ENCODE data around the gene KDM2A.

Gene KDM2A

DNA sequence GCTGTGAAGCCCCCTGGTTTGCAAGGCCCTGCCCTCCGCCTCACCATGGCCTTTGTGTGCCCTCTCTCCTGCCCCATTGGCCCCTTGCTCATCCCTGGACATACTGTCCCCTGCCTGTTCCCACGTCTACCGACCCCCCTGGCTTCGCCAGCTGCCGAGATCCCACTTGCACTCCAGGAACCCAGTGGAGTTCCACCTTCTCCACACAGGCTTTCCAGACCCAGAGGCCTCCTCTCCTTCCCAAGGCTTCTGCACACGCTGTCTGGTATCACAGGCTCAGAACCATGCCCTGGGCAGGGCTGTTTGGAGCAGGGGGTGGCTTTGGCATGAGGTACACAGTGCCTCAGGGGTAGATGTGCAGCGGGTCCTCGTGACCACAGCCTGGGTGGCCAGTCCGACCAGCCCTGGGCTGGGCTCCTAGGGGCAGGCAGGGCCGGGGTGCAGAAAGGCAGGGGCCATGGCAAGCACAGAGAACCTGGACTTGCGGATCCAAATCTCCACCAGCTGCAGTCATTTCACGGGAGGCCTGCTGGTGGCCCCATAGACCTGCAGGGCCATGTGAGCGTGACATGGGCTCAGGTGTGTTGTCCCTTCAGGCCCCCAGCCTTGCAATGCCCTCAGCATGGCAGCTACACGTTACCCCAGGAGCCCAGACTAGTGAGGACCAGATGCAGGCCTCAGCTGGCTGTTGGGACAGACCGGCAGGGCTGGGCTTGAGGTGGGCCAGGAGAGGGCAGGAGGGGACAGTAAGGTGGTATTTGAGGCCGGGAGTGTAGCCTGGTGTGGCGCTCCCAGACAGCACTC is 156.7 kb downstream of the KDM2A start:
- DNase-seq = peak; percentile 33

DNA sequence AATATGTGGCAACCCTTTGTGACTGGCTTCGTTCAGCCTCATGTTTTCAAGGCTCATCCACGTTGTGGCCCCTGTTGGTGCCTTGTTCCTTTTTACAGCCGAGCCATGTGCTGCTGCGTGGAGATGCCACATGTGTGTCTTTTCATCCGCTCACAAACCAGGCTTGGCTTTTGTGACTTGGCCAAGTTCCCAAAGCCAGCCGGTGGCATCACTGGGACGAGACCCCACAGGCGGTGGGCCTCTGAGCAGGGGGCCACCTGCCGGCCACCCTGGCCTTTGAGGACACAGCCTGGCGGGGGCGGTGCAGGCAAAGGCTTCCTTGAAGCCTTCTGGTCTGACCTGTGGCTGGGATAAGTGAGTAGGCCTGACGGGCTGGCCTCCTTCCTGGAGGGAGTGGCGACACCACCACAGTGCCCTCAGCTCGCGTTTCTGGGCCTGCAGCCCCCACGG is 157.7 kb downstream of the KDM2A start:
- DNase-seq = peak; percentile 58

DNA sequence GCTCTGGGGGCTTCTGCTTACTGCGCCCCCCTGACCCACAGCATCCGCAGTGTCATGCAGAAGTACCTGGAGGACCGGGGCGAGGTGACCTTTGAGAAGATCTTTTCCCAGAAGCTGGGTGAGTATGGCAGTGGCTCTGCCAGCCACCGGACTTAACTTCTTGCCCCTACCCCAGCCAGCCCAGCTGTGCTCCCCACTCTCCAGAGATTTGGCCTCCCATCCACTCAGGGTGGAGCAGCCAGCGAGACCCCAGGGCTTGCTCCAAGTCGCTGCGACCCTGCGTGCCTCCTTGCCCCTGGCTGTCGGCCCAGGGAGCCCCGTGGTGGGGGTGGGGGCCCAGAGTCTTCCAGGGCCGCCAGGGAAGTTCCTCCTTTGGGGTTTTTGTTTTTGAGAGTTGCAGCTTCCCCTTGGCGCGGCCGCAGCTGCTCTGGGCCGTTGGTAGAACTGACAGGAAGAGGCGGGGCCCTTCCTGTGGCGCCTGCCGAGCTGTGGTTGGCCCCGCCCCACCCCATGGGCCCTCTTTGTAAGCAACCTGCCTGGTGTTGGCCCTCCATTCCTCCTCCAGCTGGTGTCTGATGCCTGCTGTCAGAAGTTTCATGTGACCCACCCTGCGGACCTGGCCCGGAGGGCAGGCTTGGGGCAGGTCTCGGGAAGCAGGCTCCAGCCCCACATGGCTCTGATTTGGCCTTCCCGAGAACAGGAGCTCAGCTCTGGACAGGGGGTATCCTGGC is 158.3 kb downstream of the KDM2A start:
- DNase-seq = peak; percentile 96

DNA sequence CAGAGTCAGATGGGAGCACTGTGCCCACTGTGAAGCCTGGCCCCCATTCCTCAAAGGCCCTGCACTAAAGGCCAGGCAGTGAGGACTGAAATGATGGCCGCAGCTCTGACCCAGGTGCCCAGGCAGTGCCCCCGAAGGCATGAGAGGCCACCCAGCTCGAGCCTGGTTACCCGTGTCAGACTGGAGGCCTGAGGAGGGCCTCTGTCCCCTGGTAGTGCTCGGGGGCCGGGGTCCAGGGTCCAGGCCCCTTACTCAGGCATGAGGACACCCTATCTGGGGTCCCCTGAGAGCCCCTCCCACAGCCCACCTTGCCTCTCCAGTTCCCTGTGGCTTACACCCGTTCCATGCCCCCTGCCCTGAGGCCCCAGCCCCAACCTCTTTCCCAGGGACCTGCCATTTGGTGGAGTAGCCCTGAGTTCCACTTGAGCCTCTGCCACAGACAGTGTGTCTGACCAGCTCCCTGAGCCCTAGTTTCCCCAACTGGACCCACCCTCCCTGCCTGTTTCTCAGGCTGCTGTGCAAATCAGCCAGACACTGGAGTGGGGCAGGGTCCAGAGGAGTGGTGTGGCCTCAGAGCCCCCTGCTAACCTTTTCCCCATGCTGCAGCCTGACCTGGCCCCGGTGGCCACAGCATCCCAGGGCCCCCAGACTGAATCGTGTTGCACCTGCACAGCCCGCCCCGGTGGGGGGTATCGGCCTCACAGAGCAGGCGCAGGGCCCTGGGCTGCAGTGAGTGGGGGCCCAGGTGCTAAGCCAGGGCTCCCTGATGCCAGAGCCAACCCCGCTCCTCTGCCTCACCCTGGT is 159.3 kb downstream of the KDM2A start:
- peak; percentile 18 for DNase-seq

DNA sequence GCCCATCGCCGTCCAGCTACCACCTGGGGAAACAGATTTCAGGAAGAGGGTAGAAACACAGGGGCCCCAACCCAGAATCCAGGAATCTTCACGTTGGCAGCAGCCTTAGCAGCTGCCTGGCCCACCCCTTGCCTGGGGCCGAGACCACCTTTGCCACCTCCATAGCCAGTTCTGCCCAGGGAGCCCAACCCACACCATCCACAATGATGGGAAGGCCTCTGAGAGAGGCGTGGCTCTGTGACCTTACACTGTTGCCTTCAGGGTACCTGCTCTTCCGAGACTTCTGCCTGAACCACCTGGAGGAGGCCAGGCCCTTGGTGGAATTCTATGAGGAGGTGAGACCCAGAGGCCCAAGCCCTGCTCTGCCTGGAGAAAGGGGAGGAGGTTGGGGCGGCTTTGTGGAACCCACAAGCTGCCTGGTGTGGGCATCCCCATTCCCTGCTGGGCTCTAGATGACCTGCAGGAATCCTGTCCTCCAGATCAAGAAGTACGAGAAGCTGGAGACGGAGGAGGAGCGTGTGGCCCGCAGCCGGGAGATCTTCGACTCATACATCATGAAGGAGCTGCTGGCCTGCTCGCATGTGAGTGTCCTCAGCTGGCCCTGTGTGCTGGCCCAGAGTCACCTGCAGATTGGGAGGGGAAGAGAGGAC is 160.0 kb downstream of the KDM2A start:
- peak; percentile 3 for DNase-seq

DNA sequence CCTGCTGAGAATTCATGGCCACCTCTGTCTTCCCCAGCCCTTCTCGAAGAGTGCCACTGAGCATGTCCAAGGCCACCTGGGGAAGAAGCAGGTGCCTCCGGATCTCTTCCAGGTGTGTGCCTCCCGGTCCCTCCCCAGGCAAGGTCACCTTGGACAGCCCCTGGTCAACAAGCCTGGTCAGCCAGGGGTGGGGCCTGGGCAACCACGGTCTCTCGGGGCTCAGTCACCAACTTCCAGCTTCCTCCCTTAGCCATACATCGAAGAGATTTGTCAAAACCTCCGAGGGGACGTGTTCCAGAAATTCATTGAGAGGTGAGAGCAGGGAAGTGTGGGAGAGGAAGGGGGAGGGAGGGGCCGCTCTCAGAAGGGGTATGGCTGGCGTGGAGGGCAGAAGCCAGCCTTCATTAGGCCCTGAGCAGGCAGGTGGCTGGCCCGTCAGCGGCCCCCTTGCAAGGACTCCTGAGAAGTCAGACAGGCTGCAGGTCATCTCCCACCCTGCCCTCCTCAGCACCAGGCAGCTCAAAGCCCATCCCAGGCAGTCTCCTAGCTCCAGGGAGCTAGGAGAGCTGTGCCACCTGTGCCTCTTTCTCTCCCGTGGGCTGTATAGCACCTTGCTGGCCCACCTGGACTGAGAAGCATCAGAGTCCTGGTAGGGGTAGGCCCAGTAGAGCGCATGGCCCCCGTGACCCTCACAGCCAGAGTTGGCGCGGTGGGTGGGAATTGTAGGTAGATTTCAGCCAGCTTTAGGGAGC is 160.7 kb downstream of the KDM2A start:
- peak; percentile 3 for DNase-seq

DNA sequence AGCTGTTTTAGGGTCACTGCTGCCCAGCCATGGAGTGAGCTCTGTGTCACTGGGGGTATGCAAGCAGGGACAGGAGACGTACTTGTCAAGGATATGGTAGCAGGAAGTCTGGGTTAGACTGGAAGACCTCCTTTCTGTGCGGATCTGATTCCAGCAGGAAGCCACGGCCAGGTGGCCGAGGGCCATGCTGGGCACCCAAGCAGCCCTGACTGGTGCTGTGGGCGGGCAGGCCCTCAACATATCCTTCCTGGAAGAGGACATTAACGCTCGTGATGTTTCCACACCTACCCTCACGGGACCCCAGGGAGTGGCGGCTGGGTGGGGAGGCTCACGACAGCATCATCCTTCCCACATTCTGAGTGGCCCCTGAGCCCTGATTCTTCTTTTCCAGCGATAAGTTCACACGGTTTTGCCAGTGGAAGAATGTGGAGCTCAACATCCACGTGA is 161.3 kb downstream of the KDM2A start:
- no peak for DNase-seq

DNA sequence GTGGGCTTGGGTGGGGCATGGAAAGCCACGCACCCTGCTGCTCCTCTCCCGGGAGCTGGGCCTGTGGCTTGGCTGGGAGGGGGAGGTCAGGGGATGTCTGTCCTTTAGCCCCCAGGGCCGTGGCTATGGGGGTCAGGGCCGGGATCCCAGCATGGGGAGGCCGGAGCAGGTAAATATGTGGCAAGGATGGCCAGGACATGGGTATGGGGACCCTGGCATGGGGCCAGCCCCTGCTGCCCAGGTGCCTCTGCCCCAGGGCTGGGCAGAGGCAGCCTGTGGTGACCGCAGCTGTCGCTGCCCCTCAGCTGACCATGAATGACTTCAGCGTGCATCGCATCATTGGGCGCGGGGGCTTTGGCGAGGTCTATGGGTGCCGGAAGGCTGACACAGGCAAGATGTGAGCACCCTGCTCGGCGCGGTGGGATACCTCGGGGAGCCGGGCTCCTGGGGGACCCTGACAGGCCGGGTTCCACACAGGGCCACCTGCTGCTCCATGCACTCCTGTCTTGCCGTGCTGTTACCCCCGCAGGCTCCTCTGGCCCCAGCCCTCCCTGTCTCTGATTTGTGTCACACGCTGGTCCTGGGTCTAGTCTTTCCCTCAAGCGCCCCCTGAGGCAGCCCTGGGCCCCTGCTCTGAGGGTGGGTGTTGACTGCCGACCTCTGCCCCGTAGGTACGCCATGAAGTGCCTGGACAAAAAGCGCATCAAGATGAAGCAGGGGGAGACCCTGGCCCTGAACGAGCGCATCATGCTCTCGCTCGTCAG is 161.9 kb downstream of the KDM2A start:
- peak; percentile 2 for DNase-seq

DNA sequence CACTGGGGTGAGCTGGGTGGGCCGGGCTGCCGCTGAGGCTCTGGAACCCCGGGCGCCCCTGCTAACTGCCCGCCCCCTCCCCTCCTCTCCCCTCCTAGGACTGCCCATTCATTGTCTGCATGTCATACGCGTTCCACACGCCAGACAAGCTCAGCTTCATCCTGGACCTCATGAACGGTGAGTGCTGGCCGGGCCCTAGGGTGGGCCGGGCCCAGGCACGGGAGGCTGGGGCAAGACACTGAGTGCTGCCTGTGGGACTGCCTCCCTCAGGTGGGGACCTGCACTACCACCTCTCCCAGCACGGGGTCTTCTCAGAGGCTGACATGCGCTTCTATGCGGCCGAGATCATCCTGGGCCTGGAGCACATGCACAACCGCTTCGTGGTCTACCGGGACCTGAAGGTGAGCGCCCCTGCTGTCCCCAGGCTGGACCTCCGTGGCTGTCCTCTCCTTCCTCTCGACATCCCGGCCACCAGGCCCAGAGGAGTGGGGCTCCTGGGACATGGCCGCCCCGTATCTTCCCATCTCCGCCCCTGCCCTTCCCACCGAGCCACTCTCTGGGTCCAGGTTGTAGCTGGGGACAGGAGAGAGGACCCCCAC is 162.6 kb downstream of the KDM2A start:
- peak; percentile 1 for DNase-seq

DNA sequence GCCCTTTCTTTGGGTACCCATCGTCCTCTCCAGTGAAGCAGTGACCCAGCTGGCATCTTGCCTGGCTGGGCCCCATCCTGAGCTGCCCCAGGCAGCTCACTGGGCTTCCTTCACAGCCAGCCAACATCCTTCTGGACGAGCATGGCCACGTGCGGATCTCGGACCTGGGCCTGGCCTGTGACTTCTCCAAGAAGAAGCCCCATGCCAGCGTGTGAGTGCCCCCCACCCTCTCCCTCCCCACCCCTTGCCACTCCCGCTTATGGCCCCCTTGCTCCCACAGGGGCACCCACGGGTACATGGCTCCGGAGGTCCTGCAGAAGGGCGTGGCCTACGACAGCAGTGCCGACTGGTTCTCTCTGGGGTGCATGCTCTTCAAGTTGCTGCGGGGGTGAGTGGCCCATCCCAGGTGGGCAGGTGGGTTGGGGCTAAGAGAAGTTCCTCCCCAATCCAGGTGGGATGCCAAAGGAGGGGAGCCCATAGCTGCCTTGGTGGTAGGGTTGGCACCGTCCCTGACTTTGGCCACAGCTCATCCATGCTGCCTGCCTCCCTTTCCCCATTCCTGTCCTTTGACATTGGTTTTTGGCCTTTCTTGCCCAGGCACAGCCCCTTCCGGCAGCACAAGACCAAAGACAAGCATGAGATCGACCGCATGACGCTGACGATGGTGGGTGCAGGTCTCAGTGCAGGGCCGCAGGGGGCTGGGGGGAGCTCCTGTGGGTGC is 163.3 kb downstream of the KDM2A start:
- DNase-seq = peak; percentile 2

DNA sequence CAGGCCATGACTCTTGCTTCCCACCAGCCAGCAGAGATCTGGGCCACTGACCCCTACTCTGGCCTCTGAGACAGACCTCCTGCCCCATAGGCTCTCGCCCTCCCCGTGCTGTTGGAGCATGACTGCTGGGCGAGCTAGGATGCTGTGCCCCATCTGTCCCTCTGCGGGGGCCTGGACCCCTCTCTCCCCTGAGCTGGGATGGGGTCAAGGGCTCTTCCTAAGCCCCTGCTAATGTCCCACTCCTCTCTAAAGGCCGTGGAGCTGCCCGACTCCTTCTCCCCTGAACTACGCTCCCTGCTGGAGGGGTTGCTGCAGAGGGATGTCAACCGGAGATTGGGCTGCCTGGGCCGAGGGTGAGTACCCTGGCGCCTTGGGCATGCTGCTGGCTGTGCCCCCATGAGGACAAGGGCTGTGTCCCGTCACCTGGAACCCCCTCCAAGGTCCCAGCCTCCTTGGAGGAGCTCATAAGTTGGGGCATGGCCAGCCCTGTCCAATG is 163.9 kb downstream of the KDM2A start:
- no peak for DNase-seq

DNA sequence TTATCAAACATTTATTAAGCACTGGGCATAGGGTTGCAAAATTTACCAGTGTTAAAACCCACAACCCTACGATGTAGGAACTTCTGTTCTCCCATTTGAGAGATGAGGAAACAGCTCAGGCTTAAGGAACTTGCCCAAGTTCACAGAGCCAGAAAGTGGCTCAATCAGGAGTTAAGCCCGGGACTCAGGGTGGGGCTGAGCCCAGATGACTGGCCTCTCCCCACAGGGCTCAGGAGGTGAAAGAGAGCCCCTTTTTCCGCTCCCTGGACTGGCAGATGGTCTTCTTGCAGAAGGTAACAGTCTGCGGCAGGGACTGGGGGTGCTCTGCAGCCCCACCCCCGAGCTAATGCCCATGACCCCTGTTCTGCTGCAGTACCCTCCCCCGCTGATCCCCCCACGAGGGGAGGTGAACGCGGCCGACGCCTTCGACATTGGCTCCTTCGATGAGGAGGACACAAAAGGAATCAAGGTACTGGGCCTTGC is 164.5 kb downstream of the KDM2A start:
- DNase-seq = peak; percentile 2

DNA sequence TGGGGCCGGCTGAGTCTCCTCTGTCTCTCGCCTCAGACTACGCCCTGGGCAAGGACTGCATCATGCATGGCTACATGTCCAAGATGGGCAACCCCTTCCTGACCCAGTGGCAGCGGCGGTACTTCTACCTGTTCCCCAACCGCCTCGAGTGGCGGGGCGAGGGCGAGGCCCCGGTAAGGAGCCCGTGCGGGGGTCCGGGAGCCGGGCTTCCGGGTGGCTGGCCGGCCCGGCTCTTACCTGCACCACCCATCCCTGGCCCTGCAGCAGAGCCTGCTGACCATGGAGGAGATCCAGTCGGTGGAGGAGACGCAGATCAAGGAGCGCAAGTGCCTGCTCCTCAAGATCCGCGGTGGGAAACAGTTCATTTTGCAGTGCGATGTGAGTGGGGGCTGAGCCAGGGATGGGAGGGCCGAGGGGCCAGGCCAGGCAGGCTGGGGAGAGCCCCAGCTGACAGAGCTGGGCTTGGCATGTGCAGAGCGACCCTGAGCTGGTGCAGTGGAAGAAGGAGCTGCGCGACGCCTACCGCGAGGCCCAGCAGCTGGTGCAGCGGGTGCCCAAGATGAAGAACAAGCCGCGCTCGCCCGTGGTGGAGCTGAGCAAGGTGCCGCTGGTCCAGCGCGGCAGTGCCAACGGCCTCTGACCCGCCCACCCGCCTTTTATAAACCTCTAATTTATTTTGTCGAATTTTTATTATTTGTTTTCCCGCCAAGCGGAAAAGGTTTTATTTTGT is 165.9 kb downstream of the KDM2A start:
- DNase-seq = peak; percentile 14

DNA sequence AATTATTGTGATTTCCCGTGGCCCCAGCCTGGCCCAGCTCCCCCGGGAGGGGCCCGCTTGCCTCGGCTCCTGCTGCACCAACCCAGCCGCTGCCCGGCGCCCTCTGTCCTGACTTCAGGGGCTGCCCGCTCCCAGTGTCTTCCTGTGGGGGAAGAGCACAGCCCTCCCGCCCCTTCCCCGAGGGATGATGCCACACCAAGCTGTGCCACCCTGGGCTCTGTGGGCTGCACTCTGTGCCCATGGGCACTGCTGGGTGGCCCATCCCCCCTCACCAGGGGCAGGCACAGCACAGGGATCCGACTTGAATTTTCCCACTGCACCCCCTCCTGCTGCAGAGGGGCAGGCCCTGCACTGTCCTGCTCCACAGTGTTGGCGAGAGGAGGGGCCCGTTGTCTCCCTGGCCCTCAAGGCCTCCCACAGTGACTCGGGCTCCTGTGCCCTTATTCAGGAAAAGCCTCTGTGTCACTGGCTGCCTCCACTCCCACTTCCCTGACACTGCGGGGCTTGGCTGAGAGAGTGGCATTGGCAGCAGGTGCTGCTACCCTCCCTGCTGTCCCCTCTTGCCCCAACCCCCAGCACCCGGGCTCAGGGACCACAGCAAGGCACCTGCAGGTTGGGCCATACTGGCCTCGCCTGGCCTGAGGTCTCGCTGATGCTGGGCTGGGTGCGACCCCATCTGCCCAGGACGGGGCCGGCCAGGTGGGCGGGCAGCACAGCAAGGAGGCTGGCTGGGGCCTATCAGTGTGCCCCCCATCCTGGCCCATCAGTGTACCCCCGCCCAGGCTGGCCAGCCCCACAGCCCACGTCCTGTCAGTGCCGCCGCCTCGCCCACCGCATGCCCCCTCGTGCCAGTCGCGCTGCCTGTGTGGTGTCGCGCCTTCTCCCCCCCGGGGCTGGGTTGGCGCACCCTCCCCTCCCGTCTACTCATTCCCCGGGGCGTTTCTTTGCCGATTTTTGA is 166.8 kb downstream of the KDM2A start:
- DNase-seq = peak; percentile 58

DNA sequence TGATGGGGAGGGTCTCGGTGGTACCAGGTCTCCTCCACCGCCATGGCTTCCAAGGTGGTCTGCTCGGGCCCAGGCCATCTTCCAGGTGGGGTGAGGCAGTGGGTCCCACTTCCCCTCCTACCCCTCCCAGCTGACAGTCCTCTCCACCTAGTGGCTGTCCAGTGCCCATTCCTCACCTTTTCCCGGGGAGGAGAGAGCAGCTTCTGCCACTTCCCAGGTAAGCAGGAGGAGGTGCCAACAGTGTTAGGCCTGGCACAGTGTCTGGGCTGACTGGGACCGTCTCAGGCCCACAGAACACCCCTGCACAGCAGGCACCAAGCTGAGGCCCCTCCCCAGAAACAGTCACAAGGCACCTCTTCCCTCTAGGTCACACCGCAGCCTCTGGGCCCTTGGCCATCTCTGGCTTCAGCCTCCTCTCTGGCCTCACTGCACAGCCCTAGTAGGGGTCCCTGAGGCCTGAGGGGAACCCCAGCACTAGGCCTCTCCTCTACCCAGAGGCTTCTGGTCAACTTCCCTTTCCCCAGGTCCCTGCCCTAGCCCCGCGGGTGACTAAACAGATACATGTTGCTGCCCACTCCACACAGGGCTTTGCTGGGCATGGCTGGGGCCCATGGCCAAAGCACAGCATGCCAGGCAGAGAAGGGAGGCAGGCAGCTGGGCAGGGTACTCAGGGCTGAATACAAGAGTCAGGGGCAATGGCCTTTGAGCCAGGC is 167.7 kb downstream of the KDM2A start:
- peak; percentile 39 for DNase-seq

DNA sequence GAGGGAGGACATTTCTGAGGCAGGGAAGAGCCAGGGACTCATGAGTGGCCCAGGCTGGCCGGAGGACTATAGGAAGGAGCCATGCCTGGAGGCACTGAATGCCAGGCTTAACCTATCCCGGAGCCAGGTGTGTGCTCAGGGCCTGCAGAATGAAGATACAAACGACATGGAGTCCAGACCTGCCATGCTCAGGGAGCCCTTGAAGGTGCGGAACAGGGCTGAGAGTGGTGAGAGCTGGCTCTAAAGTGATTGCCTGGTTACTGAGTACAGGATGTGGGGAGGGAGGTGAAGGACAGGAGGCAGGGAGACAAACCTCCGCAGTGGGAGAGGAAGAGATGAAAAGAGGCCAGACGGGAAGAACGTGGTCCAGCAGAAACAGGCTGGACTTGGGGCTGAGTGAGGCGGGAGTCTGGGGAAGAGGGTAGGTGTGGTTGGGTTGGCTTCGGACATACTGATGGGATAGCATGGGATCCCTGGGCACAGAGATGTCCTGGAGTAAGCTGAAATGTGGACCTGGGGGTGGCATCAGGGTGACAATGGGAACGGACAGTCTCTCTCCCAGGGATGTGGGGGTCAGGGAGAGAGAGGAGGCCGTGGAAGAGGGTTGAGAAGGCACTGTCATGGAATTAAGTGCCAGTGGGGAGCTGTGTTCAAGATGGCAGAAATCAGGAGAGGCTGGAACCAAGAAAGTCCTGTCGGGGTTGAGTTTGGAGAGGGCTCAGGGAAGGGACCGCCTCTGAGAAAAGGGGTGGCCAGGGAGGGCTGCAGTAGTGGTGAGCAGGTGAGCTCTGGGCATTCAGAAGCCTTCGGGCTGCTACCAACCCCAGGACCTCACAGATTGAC is 168.5 kb downstream of the KDM2A start:
- peak; percentile 61 for DNase-seq
